GM12875 (cell line): Measurements from ENCODE around the gene C1orf216.
"Not testable (repeated sequence)": the region's sequence is repeated elsewhere in the genome, so short reads cannot be mapped to it uniquely, and the experiment has no call there.

Source experiments
- H3K4me3 ChIP-seq: one replicate; pipeline ENCODE4 v1.5.1; 2011; ENCODE audit warnings: low read depth, low read length, control low read depth
- CTCF ChIP-seq: IDR thresholded peaks from 2 replicates; pipeline ENCODE4 v1.5.1; 2011; ENCODE audit warnings: low read depth, mild to moderate bottlenecking, control low read depth, inconsistent platforms, low read length, moderate library complexity, borderline replicate concordance; ENCODE audit not compliant: insufficient read depth

Gene C1orf216

GRCh38 chr1:35702508-35702907, 16.2 kb downstream of the C1orf216 start:
- no peak overlapping the region for H3K4me3 ChIP-seq
- TF ChIP-seq CTCF = no peak

GRCh38 chr1:35699152-35699551, 19.5 kb downstream of the C1orf216 start:
- H3K4me3 ChIP-seq = not testable (repeated sequence)

GRCh38 chr1:35692317-35692716, 26.4 kb downstream of the C1orf216 start:
- H3K4me3 ChIP-seq = no peak overlapping the region
- no peak for TF ChIP-seq CTCF

- no peak for TF ChIP-seq CTCF
- H3K4me3 ChIP-seq = no peak overlapping the region
Measured at GRCh38 chr1:35691571-35692220, 27.0 kb downstream of the C1orf216 start.

- no peak for TF ChIP-seq CTCF
- no peak overlapping the region for H3K4me3 ChIP-seq
Measured at GRCh38 chr1:35691080-35691479, 27.6 kb downstream of the C1orf216 start.

- not testable (repeated sequence) for H3K4me3 ChIP-seq
Measured at GRCh38 chr1:35690103-35690502, 28.6 kb downstream of the C1orf216 start.

- H3K4me3 ChIP-seq = no peak overlapping the region
- TF ChIP-seq CTCF = no peak
Measured at GRCh38 chr1:35688161-35688560, 30.5 kb downstream of the C1orf216 start.

GRCh38 chr1:35683012-35683411, 35.7 kb downstream of the C1orf216 start:
- no peak for TF ChIP-seq CTCF

More at GRCh38 chr1:35683012-35683411, 35.7 kb downstream of the C1orf216 start:
- no peak overlapping the region for H3K4me3 ChIP-seq
